Nephron progenitor cell (in vitro differentiated cells): ENCODE measurements around the gene KLF18.
"Not testable (repeated sequence)": the region's sequence is repeated elsewhere in the genome, so short reads cannot be mapped to it uniquely, and the experiment has no call there.

ENCODE experiments used
- DNase-seq: peaks from one replicate; pipeline ENCODE4 v3.0.0; 2021
- H3K27ac Mint-ChIP-seq: 2 replicates; pipeline ENCODE4 v1.8.0; 2021; ENCODE audit warnings: mild to moderate bottlenecking, moderate library complexity, mixed read lengths
- H3K27me3 Mint-ChIP-seq: 2 replicates; pipeline ENCODE4 v1.8.0; 2021; ENCODE audit warnings: mild to moderate bottlenecking, low read depth, mixed read lengths; ENCODE audit not compliant: poor library complexity
- H3K36me3 Mint-ChIP-seq: 2 replicates; pipeline ENCODE4 v1.8.0; 2021; ENCODE audit warnings: low read depth, mixed read lengths
- H3K4me1 Mint-ChIP-seq: 2 replicates; pipeline ENCODE4 v1.8.0; 2021; ENCODE audit warnings: mixed read lengths
- H3K4me3 Mint-ChIP-seq: 2 replicates; pipeline ENCODE4 v1.8.0; 2021; ENCODE audit warnings: mild to moderate bottlenecking, moderate library complexity, mixed read lengths
- H3K9me3 Mint-ChIP-seq: 2 replicates; pipeline ENCODE4 v1.8.0; 2021; ENCODE audit warnings: mild to moderate bottlenecking, moderate library complexity, mixed read lengths
- TF ChIP-seq, protein P1 (sequence below): fragments of 200-600 bp; sonication (generic); IDR thresholded peaks from 2 replicates; pipeline ENCODE4 v1.5.0; 2021; ENCODE audit warnings: antibody characterized with exemption

Gene KLF18

DNA sequence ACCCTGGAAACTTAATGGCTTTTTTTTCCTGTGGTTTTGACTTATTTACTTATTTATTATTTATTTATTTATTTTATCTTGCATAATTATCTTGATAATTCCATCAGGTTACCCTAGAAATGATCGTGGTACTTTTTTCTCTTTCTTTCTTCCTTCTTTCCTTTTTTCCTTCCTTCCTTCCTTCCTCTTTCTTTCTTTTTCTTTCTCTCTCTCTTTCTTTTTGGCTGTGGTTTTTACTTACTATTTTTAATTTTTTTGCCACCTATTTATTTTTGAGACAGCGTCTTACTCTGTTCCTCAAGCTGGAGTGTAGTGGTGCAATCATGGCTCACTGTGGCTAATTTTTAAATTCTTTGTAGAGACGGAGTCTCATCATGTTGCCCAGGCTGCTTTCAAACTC, 6.2 kb upstream of the KLF18 start:
- H3K4me1 Mint-ChIP-seq, result peaks cover 4% of the 10 kb centered on the region

GRCh38 chr1:44146536-44147361, 5.3 kb upstream of the KLF18 start:
- Mint-ChIP-seq H3K27me3 (peaks cover 4% of the 10 kb centered on the region), H3K36me3 (peaks cover 9% of the 10 kb centered on the region), H3K27ac (no peak overlapping the region), H3K4me1 (peaks cover 4% of the 10 kb centered on the region), H3K4me3 (no peak overlapping the region), H3K9me3 (peaks cover 40% of the 10 kb centered on the region)
- DNase-seq, result no peak
- TF ChIP-seq, protein P1, sequence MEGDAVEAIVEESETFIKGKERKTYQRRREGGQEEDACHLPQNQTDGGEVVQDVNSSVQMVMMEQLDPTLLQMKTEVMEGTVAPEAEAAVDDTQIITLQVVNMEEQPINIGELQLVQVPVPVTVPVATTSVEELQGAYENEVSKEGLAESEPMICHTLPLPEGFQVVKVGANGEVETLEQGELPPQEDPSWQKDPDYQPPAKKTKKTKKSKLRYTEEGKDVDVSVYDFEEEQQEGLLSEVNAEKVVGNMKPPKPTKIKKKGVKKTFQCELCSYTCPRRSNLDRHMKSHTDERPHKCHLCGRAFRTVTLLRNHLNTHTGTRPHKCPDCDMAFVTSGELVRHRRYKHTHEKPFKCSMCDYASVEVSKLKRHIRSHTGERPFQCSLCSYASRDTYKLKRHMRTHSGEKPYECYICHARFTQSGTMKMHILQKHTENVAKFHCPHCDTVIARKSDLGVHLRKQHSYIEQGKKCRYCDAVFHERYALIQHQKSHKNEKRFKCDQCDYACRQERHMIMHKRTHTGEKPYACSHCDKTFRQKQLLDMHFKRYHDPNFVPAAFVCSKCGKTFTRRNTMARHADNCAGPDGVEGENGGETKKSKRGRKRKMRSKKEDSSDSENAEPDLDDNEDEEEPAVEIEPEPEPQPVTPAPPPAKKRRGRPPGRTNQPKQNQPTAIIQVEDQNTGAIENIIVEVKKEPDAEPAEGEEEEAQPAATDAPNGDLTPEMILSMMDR, result no peak

More for the DNA sequence above, 6.2 kb upstream of the KLF18 start:
- TF ChIP-seq, protein P1, result no peak
- Mint-ChIP-seq H3K4me3 (no peak overlapping the region), H3K9me3 (peaks cover 41% of the 10 kb centered on the region), H3K27me3 (peaks cover 4% of the 10 kb centered on the region), H3K27ac (no peak overlapping the region), H3K36me3 (peaks cover 9% of the 10 kb centered on the region)
- DNase-seq, result no peak

- peaks cover 9% of the 10 kb centered on the region for H3K36me3 Mint-ChIP-seq
- DNase-seq, result no peak
- TF ChIP-seq, protein P1, result no peak
- no peak overlapping the region for H3K27ac Mint-ChIP-seq
- H3K4me3 Mint-ChIP-seq, result no peak overlapping the region
- peaks cover 4% of the 10 kb centered on the region for H3K4me1 Mint-ChIP-seq
- peaks cover 39% of the 10 kb centered on the region for H3K9me3 Mint-ChIP-seq
- H3K27me3 Mint-ChIP-seq, result peaks cover 14% of the 10 kb centered on the region
Observed at GRCh38 chr1:44144962-44145756, 3.7 kb upstream of the KLF18 start.

DNA sequence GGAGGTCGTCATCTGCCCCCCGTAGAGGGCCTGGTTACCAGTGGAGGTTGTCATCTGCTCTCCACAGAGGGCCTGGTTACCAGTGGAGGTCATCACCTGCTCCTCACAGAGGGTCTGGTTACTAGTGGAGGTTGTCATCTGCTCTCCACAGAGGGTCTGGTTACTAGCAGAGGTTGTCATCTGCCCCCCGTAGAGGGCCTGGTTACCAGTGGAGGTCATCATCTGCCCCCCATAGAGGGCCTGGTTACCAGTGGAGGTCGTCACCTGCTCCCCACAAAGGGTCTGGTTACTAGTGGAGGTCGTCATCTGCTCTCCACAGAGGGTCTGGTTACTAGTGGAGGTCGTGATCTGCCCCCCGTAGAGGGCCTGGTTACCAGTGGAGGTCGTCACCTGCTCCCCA, 1.9 kb downstream of the KLF18 start:
- H3K4me1 Mint-ChIP-seq, H3K36me3 Mint-ChIP-seq, H3K4me3 Mint-ChIP-seq, DNase-seq, H3K27ac Mint-ChIP-seq: not testable (repeated sequence)
- Mint-ChIP-seq H3K27me3 (peaks cover 11% of the 10 kb centered on the region), H3K9me3 (peaks cover 16% of the 10 kb centered on the region)

GRCh38 chr1:44138239-44138638, 3.2 kb downstream of the KLF18 start:
- Mint-ChIP-seq H3K4me3 (no peak overlapping the region), H3K27ac (no peak overlapping the region), H3K27me3 (peaks cover 11% of the 10 kb centered on the region), H3K4me1 (no peaks in the 10 kb centered on the region), H3K9me3 (peaks cover 4% of the 10 kb centered on the region), H3K36me3 (no peaks in the 10 kb centered on the region)
- no peak for DNase-seq
- TF ChIP-seq, protein P1, result no peak

DNA sequence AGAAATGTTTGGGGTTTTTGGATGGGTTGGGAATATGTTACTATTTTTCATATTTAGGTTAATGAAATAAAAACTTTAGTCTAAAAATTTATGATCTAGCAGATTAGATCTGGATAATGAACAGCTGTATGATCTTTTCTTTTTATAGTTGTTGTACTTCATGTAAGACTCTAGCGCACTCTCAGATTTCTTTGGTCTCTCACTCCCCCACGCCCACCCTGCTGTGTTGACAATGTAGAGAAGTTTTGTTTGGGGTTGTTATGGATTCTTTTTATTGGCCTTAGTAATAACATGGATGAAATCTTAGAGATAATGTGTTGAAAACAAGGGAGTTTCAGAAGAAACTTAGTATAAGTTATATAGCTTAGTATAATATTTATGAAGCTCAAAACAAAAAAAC, 5.5 kb downstream of the KLF18 start:
- no peaks in the 10 kb centered on the region for H3K9me3 Mint-ChIP-seq
- H3K27me3 Mint-ChIP-seq, result peaks cover 10% of the 10 kb centered on the region
- no peak overlapping the region for H3K4me3 Mint-ChIP-seq
- no peak for DNase-seq
- no peak overlapping the region for H3K27ac Mint-ChIP-seq
- H3K36me3 Mint-ChIP-seq, result no peaks in the 10 kb centered on the region
- no peaks in the 10 kb centered on the region for H3K4me1 Mint-ChIP-seq
- TF ChIP-seq, protein P1, result no peak
